ENCODE data around the gene ANKRD16.
"Not testable (repeated sequence)": the region's sequence is repeated elsewhere in the genome, so short reads cannot be mapped to it uniquely, and the experiment has no call there.

ANKRD16 gene

DNA sequence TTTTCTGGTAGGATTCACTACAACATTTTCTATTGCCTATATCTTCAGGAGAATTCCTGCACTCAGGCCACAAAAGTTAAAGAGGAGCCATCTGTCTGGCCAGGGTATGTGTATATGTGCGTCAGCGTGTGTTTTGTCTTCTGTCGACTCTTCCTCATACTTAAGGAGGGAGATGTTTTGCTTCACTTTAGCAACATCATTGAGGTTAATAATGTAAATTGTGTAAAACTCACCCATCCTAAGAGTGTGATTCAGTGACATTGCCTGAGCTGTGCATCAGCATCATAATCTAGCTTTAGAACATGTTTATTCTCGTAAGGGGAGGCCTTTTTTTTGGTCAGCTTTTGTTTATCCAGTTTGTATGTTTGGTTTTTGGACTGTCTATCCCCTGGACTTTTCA is 24.0 kb upstream of the ANKRD16 start:
- no peak for TF ChIP-seq ZFX (IDR thresholded peaks at IDR 0.05; ENCODE audit: borderline replicate concordance)
- TF ChIP-seq, protein P1, sequence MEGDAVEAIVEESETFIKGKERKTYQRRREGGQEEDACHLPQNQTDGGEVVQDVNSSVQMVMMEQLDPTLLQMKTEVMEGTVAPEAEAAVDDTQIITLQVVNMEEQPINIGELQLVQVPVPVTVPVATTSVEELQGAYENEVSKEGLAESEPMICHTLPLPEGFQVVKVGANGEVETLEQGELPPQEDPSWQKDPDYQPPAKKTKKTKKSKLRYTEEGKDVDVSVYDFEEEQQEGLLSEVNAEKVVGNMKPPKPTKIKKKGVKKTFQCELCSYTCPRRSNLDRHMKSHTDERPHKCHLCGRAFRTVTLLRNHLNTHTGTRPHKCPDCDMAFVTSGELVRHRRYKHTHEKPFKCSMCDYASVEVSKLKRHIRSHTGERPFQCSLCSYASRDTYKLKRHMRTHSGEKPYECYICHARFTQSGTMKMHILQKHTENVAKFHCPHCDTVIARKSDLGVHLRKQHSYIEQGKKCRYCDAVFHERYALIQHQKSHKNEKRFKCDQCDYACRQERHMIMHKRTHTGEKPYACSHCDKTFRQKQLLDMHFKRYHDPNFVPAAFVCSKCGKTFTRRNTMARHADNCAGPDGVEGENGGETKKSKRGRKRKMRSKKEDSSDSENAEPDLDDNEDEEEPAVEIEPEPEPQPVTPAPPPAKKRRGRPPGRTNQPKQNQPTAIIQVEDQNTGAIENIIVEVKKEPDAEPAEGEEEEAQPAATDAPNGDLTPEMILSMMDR (IDR thresholded peaks at IDR 0.05), result no peak
- H3K27ac ChIP-seq, result no peak overlapping the region

DNA sequence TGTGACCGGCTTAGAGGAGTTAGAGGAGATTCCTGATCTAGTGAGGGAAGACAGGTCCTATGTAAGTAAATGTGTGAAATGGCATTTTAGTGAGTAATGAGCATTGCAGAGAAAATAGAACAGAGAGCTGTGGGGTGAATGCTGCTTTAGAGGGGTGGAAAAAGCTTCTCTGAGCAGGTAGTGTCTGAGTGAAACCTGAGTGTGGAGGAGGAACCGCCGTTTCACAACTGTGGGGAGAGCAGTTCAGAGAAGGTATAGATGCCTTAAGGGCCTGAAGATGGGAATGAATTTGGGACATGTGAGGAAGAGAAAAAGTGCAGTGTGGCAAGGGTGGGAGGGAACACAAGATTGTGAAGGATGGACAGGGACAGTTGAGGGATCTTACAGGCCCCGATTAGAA is 22.0 kb upstream of the ANKRD16 start:
- TF ChIP-seq, protein P1 (IDR thresholded peaks at IDR 0.05), result no peak
- TF ChIP-seq ZFX (IDR thresholded peaks at IDR 0.05; ENCODE audit: borderline replicate concordance), result no peak
- H3K27ac ChIP-seq, result no peak overlapping the region

DNA sequence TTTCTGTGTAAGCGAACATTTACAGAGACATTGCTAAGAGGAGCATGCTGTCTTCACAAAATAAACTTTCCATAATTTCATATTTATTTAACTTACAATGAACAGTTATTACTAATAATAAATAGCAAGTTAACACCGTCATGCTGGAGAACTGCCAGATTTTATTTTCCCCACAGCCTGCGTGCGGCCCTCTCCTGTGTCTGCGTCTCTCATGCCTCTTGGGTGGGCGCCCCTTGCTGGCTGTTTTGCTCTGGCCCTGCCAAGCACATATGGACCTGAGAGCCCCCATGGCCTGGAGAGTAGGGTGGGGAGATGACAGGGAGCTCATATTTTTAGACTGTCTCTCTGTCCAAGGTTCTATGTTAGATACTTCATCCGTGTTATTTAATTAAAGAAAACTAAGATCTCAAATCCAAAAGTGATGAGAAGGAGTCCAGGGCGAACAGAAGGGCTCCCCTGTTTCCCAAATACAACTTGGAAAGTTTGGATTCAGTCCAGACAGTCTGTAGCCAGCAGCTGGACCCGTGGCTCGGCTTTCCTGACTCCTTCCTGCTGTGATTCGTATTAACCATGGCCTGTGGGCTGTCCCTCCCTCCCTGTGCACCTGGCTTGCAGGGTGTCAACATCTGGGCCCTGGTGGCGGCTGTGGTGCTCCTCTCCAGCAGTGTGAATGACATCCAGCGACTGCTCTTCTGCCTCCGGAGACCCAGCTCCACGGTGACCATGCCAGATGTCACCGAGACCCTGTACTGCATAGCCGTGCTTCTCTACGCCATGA is 20.8 kb upstream of the ANKRD16 start:
- no peak for TF ChIP-seq ZFX (IDR thresholded peaks at IDR 0.05; ENCODE audit: borderline replicate concordance)
- TF ChIP-seq, protein P1 (IDR thresholded peaks at IDR 0.05), result no peak
- H3K27ac ChIP-seq, result no peak overlapping the region

DNA sequence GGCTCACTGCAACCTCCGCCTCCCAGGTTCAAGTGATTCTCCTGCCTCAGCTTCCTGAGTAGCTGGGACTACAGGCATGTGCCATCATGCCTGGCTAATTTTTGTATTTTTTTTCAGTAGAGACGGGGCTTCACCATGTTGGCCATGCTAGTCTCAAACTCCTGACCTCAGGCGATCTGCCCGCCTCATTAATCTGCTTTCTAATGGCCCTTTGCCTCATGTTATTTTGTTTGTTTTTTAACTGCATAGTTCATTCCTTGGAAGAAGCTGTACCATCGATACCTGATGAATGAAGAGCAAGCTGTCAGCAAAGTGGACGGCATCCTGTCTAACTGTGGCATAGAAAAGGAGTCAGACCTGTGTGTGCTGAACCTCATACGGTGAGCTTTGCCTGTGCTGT is 19.0 kb upstream of the ANKRD16 start:
- not testable (repeated sequence) for H3K27ac ChIP-seq

DNA sequence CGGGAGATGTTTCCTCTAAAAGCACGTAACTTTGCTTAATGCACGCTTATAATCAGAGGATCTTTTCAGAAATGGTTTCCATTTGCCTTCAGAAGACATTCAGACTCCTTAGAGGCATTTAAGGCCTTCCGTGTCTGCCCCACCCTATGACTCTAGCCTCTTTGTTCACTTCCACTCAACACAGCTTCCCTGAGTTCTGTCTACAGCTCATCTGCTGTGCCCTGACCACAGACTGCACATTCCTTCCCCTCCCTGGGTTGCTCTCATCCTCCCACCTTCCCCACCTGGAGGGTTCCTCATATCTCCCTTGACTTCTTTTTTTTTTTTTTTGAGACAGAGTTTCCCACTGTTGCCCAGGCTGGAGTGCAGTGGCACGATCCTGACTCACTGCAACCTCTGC is 17.0 kb upstream of the ANKRD16 start:
- TF ChIP-seq, protein P1 (IDR thresholded peaks at IDR 0.05), result no peak
- TF ChIP-seq ZFX (IDR thresholded peaks at IDR 0.05; ENCODE audit: borderline replicate concordance), result no peak
- no peak overlapping the region for H3K27ac ChIP-seq

DNA sequence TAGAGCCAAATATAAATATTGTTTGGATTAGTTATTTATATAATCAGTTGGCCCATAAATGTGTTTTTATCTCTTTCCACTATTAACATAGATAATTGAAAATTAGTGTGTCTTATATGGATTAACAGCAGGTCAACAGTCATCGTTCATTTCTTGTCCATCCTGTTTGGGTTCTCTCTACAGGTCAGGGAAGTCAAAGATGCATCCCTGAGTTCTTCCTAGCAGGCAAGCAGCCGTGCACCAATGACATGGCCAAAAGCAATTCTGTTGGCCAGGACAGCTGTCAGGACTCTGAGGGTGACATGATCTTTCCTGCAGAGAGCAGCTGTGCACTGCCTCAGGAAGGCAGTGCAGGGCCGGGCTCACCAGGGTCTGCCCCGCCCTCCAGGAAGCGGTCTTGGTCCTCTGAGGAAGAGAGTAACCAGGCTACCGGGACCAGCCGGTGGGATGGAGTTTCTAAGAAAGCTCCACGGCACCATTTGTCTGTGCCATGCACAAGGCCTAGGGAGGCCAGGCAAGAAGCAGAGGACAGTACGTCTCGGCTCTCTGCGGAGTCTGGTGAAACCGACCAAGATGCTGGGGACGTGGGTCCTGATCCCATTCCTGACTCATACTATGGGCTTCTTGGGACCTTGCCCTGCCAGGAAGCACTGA is 16.3 kb upstream of the ANKRD16 start:
- no peak for TF ChIP-seq ZFX (IDR thresholded peaks at IDR 0.05; ENCODE audit: borderline replicate concordance)
- TF ChIP-seq, protein P1 (IDR thresholded peaks at IDR 0.05), result no peak
- no peak overlapping the region for H3K27ac ChIP-seq

DNA sequence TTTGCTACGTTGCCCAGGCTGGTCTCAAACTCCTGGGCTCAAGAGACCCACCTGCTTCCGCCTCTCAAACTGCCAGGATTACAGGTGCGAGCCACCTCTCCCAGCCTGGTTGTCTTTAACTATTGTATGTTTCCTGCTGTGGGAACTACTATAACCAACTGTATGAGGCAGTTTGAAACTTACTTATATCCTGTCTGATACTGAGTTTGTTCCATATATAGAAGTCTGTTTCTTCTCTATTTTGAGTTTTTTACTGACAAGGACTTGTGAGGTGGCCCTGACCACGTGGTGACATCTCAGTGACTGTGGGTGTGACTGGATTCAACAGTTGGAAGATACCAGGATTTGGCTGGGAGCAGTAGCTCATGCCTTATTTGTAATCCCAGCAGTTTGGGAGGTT is 14.5 kb upstream of the ANKRD16 start:
- TF ChIP-seq, protein P1 (IDR thresholded peaks at IDR 0.05), result no peak
- TF ChIP-seq ZFX (IDR thresholded peaks at IDR 0.05; ENCODE audit: borderline replicate concordance), result no peak
- no peak overlapping the region for H3K27ac ChIP-seq
